ENCODE data around the gene GPR150.

The GPR150 gene

GRCh38 chr5:95660060-95660459 lies 40.2 kb downstream of the GPR150 start:
- FAIRE-seq (no peak), DNase-seq (ENCODE audit: insufficient read length) (no peak)
- TF ChIP-seq POLR2A (IDR thresholded peaks at IDR 0.05; ENCODE audit: low read depth, low read length) (no peak), POLR2AphosphoS5 (IDR thresholded peaks at IDR 0.05; ENCODE audit: low read depth, low read length) (no peak), TAF1 (IDR thresholded peaks at IDR 0.05; ENCODE audit: borderline replicate concordance, low read depth, low read length) (no peak)

- TF ChIP-seq POLR2A (IDR thresholded peaks at IDR 0.05; ENCODE audit: low read depth, low read length) (no peak), TAF1 (IDR thresholded peaks at IDR 0.05; ENCODE audit: borderline replicate concordance, low read depth, low read length) (no peak), POLR2AphosphoS5 (IDR thresholded peaks at IDR 0.05; ENCODE audit: low read depth, low read length) (no peak)
- FAIRE-seq: no peak
- DNase-seq (ENCODE audit: insufficient read length): no peak
These were observed 43.1 kb downstream of the GPR150 start for GRCh38 chr5:95662946-95663345.

- FAIRE-seq (peak; percentile 83), DNase-seq (ENCODE audit: insufficient read length) (no peak)
- TF ChIP-seq TAF1 (IDR thresholded peaks at IDR 0.05; ENCODE audit: borderline replicate concordance, low read depth, low read length) (no peak), POLR2A (IDR thresholded peaks at IDR 0.05; ENCODE audit: low read depth, low read length) (no peak)
These were observed 44.4 kb downstream of the GPR150 start for GRCh38 chr5:95664204-95664786.

GRCh38 chr5:95667061-95667618 lies 47.3 kb downstream of the GPR150 start:
- FAIRE-seq: no peak
- DNase-seq (ENCODE audit: insufficient read length): no peak
- TF ChIP-seq POLR2A (IDR thresholded peaks at IDR 0.05; ENCODE audit: low read depth, low read length) (no peak), TAF1 (IDR thresholded peaks at IDR 0.05; ENCODE audit: borderline replicate concordance, low read depth, low read length) (no peak), POLR2AphosphoS5 (IDR thresholded peaks at IDR 0.05; ENCODE audit: low read depth, low read length) (no peak)

- FAIRE-seq: no peak
- TF ChIP-seq TAF1 (IDR thresholded peaks at IDR 0.05; ENCODE audit: borderline replicate concordance, low read depth, low read length) (no peak), POLR2AphosphoS5 (IDR thresholded peaks at IDR 0.05; ENCODE audit: low read depth, low read length) (no peak), POLR2A (IDR thresholded peaks at IDR 0.05; ENCODE audit: low read depth, low read length) (no peak)
These were observed 47.8 kb downstream of the GPR150 start for GRCh38 chr5:95667678-95668077.

GRCh38 chr5:95668216-95668615 lies 48.3 kb downstream of the GPR150 start:
- no peak for TF ChIP-seq POLR2A (IDR thresholded peaks at IDR 0.05; ENCODE audit: low read depth, low read length)
- TF ChIP-seq TAF1 (IDR thresholded peaks at IDR 0.05; ENCODE audit: borderline replicate concordance, low read depth, low read length): no peak
- TF ChIP-seq POLR2AphosphoS5 (IDR thresholded peaks at IDR 0.05; ENCODE audit: low read depth, low read length): no peak
- FAIRE-seq (no peak), DNase-seq (ENCODE audit: insufficient read length) (no peak)

More at GRCh38 chr5:95667678-95668077, 47.8 kb downstream of the GPR150 start:
- DNase-seq (ENCODE audit: insufficient read length): no peak

GRCh38 chr5:95668728-95669127 lies 48.8 kb downstream of the GPR150 start:
- no peak for FAIRE-seq
- DNase-seq (ENCODE audit: insufficient read length): no peak
- TF ChIP-seq POLR2AphosphoS5 (IDR thresholded peaks at IDR 0.05; ENCODE audit: low read depth, low read length) (no peak), POLR2A (IDR thresholded peaks at IDR 0.05; ENCODE audit: low read depth, low read length) (no peak), TAF1 (IDR thresholded peaks at IDR 0.05; ENCODE audit: borderline replicate concordance, low read depth, low read length) (no peak)

- DNase-seq (ENCODE audit: insufficient read length) (no peak), FAIRE-seq (no peak)
- TF ChIP-seq TAF1 (IDR thresholded peaks at IDR 0.05; ENCODE audit: borderline replicate concordance, low read depth, low read length) (no peak), POLR2A (IDR thresholded peaks at IDR 0.05; ENCODE audit: low read depth, low read length) (no peak), POLR2AphosphoS5 (IDR thresholded peaks at IDR 0.05; ENCODE audit: low read depth, low read length) (no peak)
These were observed 49.7 kb downstream of the GPR150 start for GRCh38 chr5:95669540-95669939.

GRCh38 chr5:95669985-95670384 lies 50.1 kb downstream of the GPR150 start:
- DNase-seq (ENCODE audit: insufficient read length) (no peak), FAIRE-seq (no peak)
- TF ChIP-seq POLR2AphosphoS5 (IDR thresholded peaks at IDR 0.05; ENCODE audit: low read depth, low read length) (no peak), POLR2A (IDR thresholded peaks at IDR 0.05; ENCODE audit: low read depth, low read length) (no peak), TAF1 (IDR thresholded peaks at IDR 0.05; ENCODE audit: borderline replicate concordance, low read depth, low read length) (no peak)

GRCh38 chr5:95670568-95670967 lies 50.7 kb downstream of the GPR150 start:
- no peak for FAIRE-seq

More at GRCh38 chr5:95670568-95670967, 50.7 kb downstream of the GPR150 start:
- TF ChIP-seq POLR2A (IDR thresholded peaks at IDR 0.05; ENCODE audit: low read depth, low read length) (no peak), POLR2AphosphoS5 (IDR thresholded peaks at IDR 0.05; ENCODE audit: low read depth, low read length) (no peak), TAF1 (IDR thresholded peaks at IDR 0.05; ENCODE audit: borderline replicate concordance, low read depth, low read length) (no peak)
- DNase-seq (ENCODE audit: insufficient read length): no peak
